HepG2 (cell line): Measurements from ENCODE around the gene TFAP2E. TPM values are rescaled to one million over a fixed set of nuclear protein-coding genes. Genes with fewer than 3 reads are reported as not detected.

Source experiments
- ASH2L ChIP-seq: fragments of 300-600, 200-600 bp; sonication (generic); IDR thresholded peaks from 2 replicates; pipeline ENCODE4 v1.7.0; 2017; ENCODE audit warnings: low read depth, mild to moderate bottlenecking, moderate library complexity, mixed read lengths, low read length; ENCODE audit not compliant: insufficient read length
- CAMTA2 ChIP-seq: sonication (generic); formaldehyde crosslinking; IDR thresholded peaks from 2 replicates; pipeline ENCODE4 v1.4.0; 2020; ENCODE audit warnings: mild to moderate bottlenecking, missing genetic modification reagents, borderline replicate concordance
- DRAP1 ChIP-seq: IDR thresholded peaks from 2 replicates; pipeline ENCODE4 v1.6.1; 2016; ENCODE audit warnings: missing genetic modification reagents, missing compliant biosample characterization
- GATA4 ChIP-seq: sonication (generic); IDR thresholded peaks from 2 replicates; pipeline ENCODE4 v1.6.1; 2016; ENCODE audit warnings: antibody characterized with exemption, low read depth, borderline replicate concordance
- POGZ ChIP-seq: sonication (generic); formaldehyde crosslinking; IDR thresholded peaks from 2 replicates; pipeline ENCODE4 v1.4.0; 2020; ENCODE audit warnings: mild to moderate bottlenecking, missing genetic modification reagents
- RARA ChIP-seq: IDR thresholded peaks from 2 replicates; pipeline ENCODE4 v1.6.1; 2016; ENCODE audit warnings: missing genetic modification reagents, missing compliant biosample characterization
- SALL1 ChIP-seq: sonication (generic); formaldehyde crosslinking; IDR thresholded peaks from 2 replicates; pipeline ENCODE4 v1.8.0; 2022; ENCODE audit warnings: mild to moderate bottlenecking, missing genetic modification reagents
- SRSF1 ChIP-seq: fragments of 200-400 bp; formaldehyde crosslinking; optimal IDR thresholded peaks from 2 replicates; pipeline ENCODE3; 2017; ENCODE audit warnings: mild to moderate bottlenecking, low read depth, low read length, moderate library complexity
- THRA ChIP-seq: sonication (generic); formaldehyde crosslinking; IDR thresholded peaks from 2 replicates; pipeline ENCODE4 v1.4.0; 2020; ENCODE audit warnings: missing genetic modification reagents, borderline replicate concordance
- ZBTB7A ChIP-seq: sonication (generic); formaldehyde crosslinking; IDR thresholded peaks from 2 replicates; pipeline ENCODE4 v1.8.0; 2022; ENCODE audit warnings: mild to moderate bottlenecking, missing genetic modification reagents
- ZC3H4 ChIP-seq: sonication (generic); formaldehyde crosslinking; IDR thresholded peaks from 2 replicates; pipeline ENCODE4 v1.4.0; 2020; ENCODE audit warnings: missing genetic modification reagents, borderline replicate concordance
- ZNF160 ChIP-seq: sonication (generic); formaldehyde crosslinking; IDR thresholded peaks from 2 replicates; pipeline ENCODE4 v1.8.0; 2022; ENCODE audit warnings: mild to moderate bottlenecking, inconsistent platforms, missing genetic modification reagents
- ZNF510 ChIP-seq: sonication (generic); formaldehyde crosslinking; IDR thresholded peaks from 2 replicates; pipeline ENCODE4 v1.4.0; 2020; ENCODE audit warnings: low read depth, mild to moderate bottlenecking, missing genetic modification reagents
- ZSCAN30 ChIP-seq: sonication (generic); formaldehyde crosslinking; IDR thresholded peaks from 2 replicates; pipeline ENCODE4 v1.5.0; 2020; ENCODE audit warnings: mild to moderate bottlenecking, missing genetic modification reagents
- polyA plus RNA-seq, 8 experiments: library from polyadenylated mRNA; depleted of rRNA in 3 of 8; stranded (reverse) in 7 of 8; unstranded in 1 of 8; fragments of >200 nt; fragmentation: Illumina TruSeq in 4 of 8; extraction: Trizol in 4 of 8; gene quantifications; 2 replicates each; pipeline versions ENCODE4 v1.2.1 to v1.2.3, GENCODE V29; 2011 to 2016; ENCODE audit warnings: low read depth in 4 of 8, missing spikeins in 1 of 8, mixed read lengths in 1 of 8; ENCODE audit not compliant: insufficient read depth in 1 of 8
- total RNA-seq, 5 experiments: library from RNA; depleted of rRNA; stranded (reverse); fragments of >200 nt; fragmentation: Illumina TruSeq; extraction: Trizol; gene quantifications; 2 replicates each; pipeline ENCODE4 v1.2.3, GENCODE V29; 2016; ENCODE audit warnings: low read depth in 1 of 5
- TF ChIP-seq, protein P1 (sequence below): sonication (generic); formaldehyde crosslinking; IDR thresholded peaks from 2 replicates; pipeline ENCODE4 v1.9.0; 2021; ENCODE audit warnings: mild to moderate bottlenecking, missing genetic modification reagents
- TF ChIP-seq, protein P2 (sequence below): sonication (generic); formaldehyde crosslinking; IDR thresholded peaks from 2 replicates; pipeline ENCODE4 v1.4.0; 2020; ENCODE audit warnings: mild to moderate bottlenecking, missing genetic modification reagents
- TF ChIP-seq, protein P3 (sequence below): sonication (generic); formaldehyde crosslinking; IDR thresholded peaks from 2 replicates; pipeline ENCODE4 v1.8.1; 2022; ENCODE audit warnings: mild to moderate bottlenecking, missing genetic modification reagents
- TF ChIP-seq, protein P4 (sequence below): conservative IDR thresholded peaks from 2 replicates; pipeline ENCODE4 v1.6.1; 2018; ENCODE audit warnings: missing genetic modification reagents

Gene TFAP2E
- total and polyA plus RNA-seq, 2 of the 13 experiments (the other 11 are each of a cell fraction or from before 2014, with no cell fraction given), result 0.31 to 0.41 TPM

DNA sequence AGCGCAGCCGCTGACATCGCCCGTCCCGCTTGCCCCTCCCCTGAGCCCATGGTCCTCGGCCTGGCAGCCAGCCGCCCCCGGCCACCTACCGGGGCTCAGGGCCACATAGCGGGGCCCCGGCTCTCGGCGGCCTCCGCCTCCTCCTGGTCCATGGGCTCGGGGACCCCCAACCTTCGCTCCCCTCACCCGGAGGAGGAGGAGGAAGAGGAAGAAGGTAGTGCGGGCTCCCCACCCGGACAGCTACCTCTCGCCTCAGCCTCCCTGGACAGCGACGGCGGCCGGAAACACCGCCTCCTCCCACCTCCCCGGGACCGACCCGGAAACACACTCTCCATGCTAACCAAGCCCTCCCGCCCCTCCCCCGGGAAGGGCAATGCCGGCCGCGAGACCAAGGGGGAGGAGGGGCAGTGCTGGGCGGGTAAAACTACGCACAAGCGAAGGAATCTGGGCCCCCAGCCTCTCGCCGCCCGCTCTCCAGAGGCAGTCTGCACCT lies 15.9 kb upstream of the TFAP2E start, which contains the start of gene KIAA0319L (continued):
- TF ChIP-seq, protein P1, sequence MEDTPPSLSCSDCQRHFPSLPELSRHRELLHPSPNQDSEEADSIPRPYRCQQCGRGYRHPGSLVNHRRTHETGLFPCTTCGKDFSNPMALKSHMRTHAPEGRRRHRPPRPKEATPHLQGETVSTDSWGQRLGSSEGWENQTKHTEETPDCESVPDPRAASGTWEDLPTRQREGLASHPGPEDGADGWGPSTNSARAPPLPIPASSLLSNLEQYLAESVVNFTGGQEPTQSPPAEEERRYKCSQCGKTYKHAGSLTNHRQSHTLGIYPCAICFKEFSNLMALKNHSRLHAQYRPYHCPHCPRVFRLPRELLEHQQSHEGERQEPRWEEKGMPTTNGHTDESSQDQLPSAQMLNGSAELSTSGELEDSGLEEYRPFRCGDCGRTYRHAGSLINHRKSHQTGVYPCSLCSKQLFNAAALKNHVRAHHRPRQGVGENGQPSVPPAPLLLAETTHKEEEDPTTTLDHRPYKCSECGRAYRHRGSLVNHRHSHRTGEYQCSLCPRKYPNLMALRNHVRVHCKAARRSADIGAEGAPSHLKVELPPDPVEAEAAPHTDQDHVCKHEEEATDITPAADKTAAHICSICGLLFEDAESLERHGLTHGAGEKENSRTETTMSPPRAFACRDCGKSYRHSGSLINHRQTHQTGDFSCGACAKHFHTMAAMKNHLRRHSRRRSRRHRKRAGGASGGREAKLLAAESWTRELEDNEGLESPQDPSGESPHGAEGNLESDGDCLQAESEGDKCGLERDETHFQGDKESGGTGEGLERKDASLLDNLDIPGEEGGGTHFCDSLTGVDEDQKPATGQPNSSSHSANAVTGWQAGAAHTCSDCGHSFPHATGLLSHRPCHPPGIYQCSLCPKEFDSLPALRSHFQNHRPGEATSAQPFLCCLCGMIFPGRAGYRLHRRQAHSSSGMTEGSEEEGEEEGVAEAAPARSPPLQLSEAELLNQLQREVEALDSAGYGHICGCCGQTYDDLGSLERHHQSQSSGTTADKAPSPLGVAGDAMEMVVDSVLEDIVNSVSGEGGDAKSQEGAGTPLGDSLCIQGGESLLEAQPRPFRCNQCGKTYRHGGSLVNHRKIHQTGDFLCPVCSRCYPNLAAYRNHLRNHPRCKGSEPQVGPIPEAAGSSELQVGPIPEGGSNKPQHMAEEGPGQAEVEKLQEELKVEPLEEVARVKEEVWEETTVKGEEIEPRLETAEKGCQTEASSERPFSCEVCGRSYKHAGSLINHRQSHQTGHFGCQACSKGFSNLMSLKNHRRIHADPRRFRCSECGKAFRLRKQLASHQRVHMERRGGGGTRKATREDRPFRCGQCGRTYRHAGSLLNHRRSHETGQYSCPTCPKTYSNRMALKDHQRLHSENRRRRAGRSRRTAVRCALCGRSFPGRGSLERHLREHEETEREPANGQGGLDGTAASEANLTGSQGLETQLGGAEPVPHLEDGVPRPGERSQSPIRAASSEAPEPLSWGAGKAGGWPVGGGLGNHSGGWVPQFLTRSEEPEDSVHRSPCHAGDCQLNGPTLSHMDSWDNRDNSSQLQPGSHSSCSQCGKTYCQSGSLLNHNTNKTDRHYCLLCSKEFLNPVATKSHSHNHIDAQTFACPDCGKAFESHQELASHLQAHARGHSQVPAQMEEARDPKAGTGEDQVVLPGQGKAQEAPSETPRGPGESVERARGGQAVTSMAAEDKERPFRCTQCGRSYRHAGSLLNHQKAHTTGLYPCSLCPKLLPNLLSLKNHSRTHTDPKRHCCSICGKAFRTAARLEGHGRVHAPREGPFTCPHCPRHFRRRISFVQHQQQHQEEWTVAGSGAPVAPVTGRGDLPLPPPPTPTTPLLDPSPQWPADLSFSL (CRISPR knock-in tag), result no peak
- TF ChIP-seq THRA (CRISPR knock-in tag) (no peak), DRAP1 (CRISPR knock-in tag) (peak; percentile 57; the same call in 1 of the 2 replicates), ZSCAN30 (CRISPR knock-in tag) (no peak), SALL1 (CRISPR knock-in tag) (no peak), POGZ (no peak; the same call in 1 of the 2 replicates), ASH2L (no peak), GATA4 (peak; percentile 12; the same call in 1 of the 2 replicates), ZC3H4 (CRISPR knock-in tag) (no peak), SRSF1 (peak; percentile 59), RARA (CRISPR knock-in tag) (no peak), CAMTA2 (CRISPR knock-in tag) (no peak), ZNF510 (CRISPR knock-in tag) (no peak), ZBTB7A (no peak), ZNF160 (CRISPR knock-in tag) (no peak)
- TF ChIP-seq, protein P2, sequence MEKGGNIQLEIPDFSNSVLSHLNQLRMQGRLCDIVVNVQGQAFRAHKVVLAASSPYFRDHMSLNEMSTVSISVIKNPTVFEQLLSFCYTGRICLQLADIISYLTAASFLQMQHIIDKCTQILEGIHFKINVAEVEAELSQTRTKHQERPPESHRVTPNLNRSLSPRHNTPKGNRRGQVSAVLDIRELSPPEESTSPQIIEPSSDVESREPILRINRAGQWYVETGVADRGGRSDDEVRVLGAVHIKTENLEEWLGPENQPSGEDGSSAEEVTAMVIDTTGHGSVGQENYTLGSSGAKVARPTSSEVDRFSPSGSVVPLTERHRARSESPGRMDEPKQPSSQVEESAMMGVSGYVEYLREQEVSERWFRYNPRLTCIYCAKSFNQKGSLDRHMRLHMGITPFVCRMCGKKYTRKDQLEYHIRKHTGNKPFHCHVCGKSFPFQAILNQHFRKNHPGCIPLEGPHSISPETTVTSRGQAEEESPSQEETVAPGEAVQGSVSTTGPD, result no peak
- TF ChIP-seq, protein P3, sequence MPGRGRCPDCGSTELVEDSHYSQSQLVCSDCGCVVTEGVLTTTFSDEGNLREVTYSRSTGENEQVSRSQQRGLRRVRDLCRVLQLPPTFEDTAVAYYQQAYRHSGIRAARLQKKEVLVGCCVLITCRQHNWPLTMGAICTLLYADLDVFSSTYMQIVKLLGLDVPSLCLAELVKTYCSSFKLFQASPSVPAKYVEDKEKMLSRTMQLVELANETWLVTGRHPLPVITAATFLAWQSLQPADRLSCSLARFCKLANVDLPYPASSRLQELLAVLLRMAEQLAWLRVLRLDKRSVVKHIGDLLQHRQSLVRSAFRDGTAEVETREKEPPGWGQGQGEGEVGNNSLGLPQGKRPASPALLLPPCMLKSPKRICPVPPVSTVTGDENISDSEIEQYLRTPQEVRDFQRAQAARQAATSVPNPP, result no peak
- TF ChIP-seq, protein P4, sequence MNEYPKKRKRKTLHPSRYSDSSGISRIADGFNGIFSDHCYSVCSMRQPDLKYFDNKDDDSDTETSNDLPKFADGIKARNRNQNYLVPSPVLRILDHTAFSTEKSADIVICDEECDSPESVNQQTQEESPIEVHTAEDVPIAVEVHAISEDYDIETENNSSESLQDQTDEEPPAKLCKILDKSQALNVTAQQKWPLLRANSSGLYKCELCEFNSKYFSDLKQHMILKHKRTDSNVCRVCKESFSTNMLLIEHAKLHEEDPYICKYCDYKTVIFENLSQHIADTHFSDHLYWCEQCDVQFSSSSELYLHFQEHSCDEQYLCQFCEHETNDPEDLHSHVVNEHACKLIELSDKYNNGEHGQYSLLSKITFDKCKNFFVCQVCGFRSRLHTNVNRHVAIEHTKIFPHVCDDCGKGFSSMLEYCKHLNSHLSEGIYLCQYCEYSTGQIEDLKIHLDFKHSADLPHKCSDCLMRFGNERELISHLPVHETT (CRISPR knock-in tag), result no peak
